ENCODE measurements around the gene ABTB2. TPM values are rescaled to one million over a fixed set of nuclear protein-coding genes. Genes with fewer than 3 reads are reported as not detected.

The ABTB2 gene
- total RNA-seq, 1 donor from 2014 or later = 12.1 TPM

GRCh38 chr11:34302046-34302921 is 55.5 kb downstream of the ABTB2 start:
- no peak for ATAC-seq
- intact Hi-C loops (cut with micrococcal nuclease) = no loop called here
- no peak for DNase-seq

GRCh38 chr11:34300926-34301295 is 56.9 kb downstream of the ABTB2 start:
- ATAC-seq (no peak), DNase-seq (no peak)
- intact Hi-C loops (cut with micrococcal nuclease) = no loop called here

- intact Hi-C loops (cut with micrococcal nuclease) = no loop called here
- DNase-seq (no peak), ATAC-seq (no peak)
These were observed 57.5 kb downstream of the ABTB2 start for GRCh38 chr11:34300026-34300925.

- DNase-seq (no peak), ATAC-seq (no peak)
- intact Hi-C loops (cut with micrococcal nuclease) = no loop called here
These were observed 58.4 kb downstream of the ABTB2 start for GRCh38 chr11:34299284-34299972.

- ATAC-seq = no peak
- intact Hi-C loops (cut with micrococcal nuclease) = no loop called here
- no peak for DNase-seq
These were observed 58.9 kb downstream of the ABTB2 start for GRCh38 chr11:34298871-34299270.

GRCh38 chr11:34296412-34296811 is 61.4 kb downstream of the ABTB2 start:
- intact Hi-C loops (cut with micrococcal nuclease) = no loop called here
- no peak for ATAC-seq

GRCh38 chr11:34292546-34292945 is 65.3 kb downstream of the ABTB2 start:
- no peak for ATAC-seq
- intact Hi-C loops (cut with micrococcal nuclease) = no loop called here
- DNase-seq = no peak

More at GRCh38 chr11:34296412-34296811, 61.4 kb downstream of the ABTB2 start:
- DNase-seq = no peak

- intact Hi-C loops (cut with micrococcal nuclease) = no loop called here
- ATAC-seq (no peak), DNase-seq (no peak)
These were observed 65.7 kb downstream of the ABTB2 start for GRCh38 chr11:34292111-34292510.

GRCh38 chr11:34290926-34291325 is 66.9 kb downstream of the ABTB2 start:
- ATAC-seq (no peak), DNase-seq (no peak)
- intact Hi-C loops (cut with micrococcal nuclease) = no loop called here

GRCh38 chr11:34288492-34288891 is 69.3 kb downstream of the ABTB2 start:
- DNase-seq (no peak), ATAC-seq (no peak)
- intact Hi-C loops (cut with micrococcal nuclease) = no loop called here

- ATAC-seq (no peak), DNase-seq (no peak)
- intact Hi-C loops (cut with micrococcal nuclease) = no loop called here
These were observed 72.9 kb downstream of the ABTB2 start for GRCh38 chr11:34284811-34285481.

- intact Hi-C loops (cut with micrococcal nuclease) = no loop called here
- ATAC-seq (no peak), DNase-seq (no peak)
These were observed 73.7 kb downstream of the ABTB2 start for GRCh38 chr11:34284156-34284555.

GRCh38 chr11:34280945-34281872 is 76.6 kb downstream of the ABTB2 start:
- intact Hi-C loops (cut with micrococcal nuclease) = no loop called here
- DNase-seq (no peak), ATAC-seq (peak; percentile 29)

GRCh38 chr11:34278693-34279297 is 79.0 kb downstream of the ABTB2 start:
- intact Hi-C loops (cut with micrococcal nuclease) = no loop called here
- ATAC-seq (peak; percentile 46), DNase-seq (peak; percentile 43)

GRCh38 chr11:34278175-34278574 is 79.6 kb downstream of the ABTB2 start:
- ATAC-seq (no peak), DNase-seq (no peak)
- intact Hi-C loops (cut with micrococcal nuclease) = no loop called here

- ATAC-seq = no peak
- intact Hi-C loops (cut with micrococcal nuclease) = no loop called here
- DNase-seq = no peak
These were observed 80.6 kb downstream of the ABTB2 start for GRCh38 chr11:34277171-34277570.

- ATAC-seq (no peak), DNase-seq (no peak)
These were observed 81.4 kb downstream of the ABTB2 start for GRCh38 chr11:34276352-34276864.

More at GRCh38 chr11:34276352-34276864, 81.4 kb downstream of the ABTB2 start:
- intact Hi-C loops (cut with micrococcal nuclease) = no loop called here
